ENCODE data around the gene CLCA4.

DNA sequence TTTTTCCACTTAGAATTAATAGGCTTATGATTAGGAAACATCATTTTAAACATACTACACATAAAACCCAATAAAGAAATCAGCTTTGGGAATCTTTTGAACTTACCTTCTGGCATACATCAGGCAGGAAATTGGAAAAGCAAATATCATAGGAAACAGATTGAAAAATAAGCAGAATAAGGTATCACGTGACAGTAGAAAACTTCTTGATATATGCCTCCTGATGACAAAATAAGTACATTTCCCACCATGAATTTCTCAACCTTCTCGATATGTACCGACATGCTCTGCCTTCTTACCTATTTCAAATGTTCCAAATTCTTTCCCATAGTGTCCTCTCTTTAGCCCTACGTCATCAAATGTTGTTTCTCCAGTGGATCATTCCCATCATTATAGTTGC, 72.4 kb downstream of the CLCA4 start:
- TF ChIP-seq JUNB (IDR thresholded peaks at IDR 0.05) (no peak), MXI1 (IDR thresholded peaks at IDR 0.05; ENCODE audit: low read depth, low read length) (no peak), RUNX3 (IDR thresholded peaks at IDR 0.05; ENCODE audit: low read length) (no peak), SMARCA5 (IDR thresholded peaks at IDR 0.05) (no peak), CHD2 (IDR thresholded peaks at IDR 0.05; ENCODE audit: borderline replicate concordance, low read depth, low read length) (no peak)
- TF ChIP-seq, protein P1, sequence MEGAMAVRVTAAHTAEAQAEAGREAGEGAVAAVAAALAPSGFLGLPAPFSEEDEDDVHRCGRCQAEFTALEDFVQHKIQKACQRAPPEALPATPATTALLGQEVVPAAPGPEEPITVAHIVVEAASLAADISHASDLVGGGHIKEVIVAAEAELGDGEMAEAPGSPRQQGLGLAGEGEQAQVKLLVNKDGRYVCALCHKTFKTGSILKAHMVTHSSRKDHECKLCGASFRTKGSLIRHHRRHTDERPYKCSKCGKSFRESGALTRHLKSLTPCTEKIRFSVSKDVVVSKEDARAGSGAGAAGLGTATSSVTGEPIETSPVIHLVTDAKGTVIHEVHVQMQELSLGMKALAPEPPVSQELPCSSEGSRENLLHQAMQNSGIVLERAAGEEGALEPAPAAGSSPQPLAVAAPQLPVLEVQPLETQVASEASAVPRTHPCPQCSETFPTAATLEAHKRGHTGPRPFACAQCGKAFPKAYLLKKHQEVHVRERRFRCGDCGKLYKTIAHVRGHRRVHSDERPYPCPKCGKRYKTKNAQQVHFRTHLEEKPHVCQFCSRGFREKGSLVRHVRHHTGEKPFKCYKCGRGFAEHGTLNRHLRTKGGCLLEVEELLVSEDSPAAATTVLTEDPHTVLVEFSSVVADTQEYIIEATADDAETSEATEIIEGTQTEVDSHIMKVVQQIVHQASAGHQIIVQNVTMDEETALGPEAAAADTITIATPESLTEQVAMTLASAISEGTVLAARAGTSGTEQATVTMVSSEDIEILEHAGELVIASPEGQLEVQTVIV (IDR thresholded peaks at IDR 0.05; ENCODE audit: borderline replicate concordance, partially characterized antibody), result no peak

Measured in GM12878 (cell line).